Breast epithelium (tissue), 4 donors: ENCODE measurements around the gene GALNT7. TPM values are rescaled to one million over a fixed set of nuclear protein-coding genes. Genes with fewer than 3 reads are reported as not detected.

Experiments
- DNase-seq, 2 donors: peaks; one replicate each; pipeline ENCODE4 v3.0.0-alpha.2; 2019; ENCODE audit warnings: low spot score in 2 of 2
- H3K27ac ChIP-seq, 2 donors: fragments of 200-600 bp; sonication (generic) in 1 of 2; one replicate each; pipeline ENCODE4 v1.5.1; 2016 to 2019; ENCODE audit warnings: mild to moderate bottlenecking in 1 of 2
- H3K27me3 ChIP-seq, 2 donors: fragments of 200-600 bp; sonication (generic) in 1 of 2; one replicate each; pipeline versions ENCODE4 v1.5.1 to v1.6.0; 2017 to 2019; ENCODE audit warnings: control low read depth in 1 of 2, mild to moderate bottlenecking in 1 of 2
- H3K36me3 ChIP-seq: fragments of 200-600 bp; one replicate; pipeline ENCODE4 v1.5.1; 2019
- H3K4me1 ChIP-seq, 2 donors: fragments of 200-600 bp; sonication (generic); one replicate each; pipeline ENCODE4 v1.5.1; 2016 to 2019; ENCODE audit warnings: control low read depth in 1 of 2
- H3K4me3 ChIP-seq, 3 donors: fragments of 200-600 bp; sonication (generic); 1 replicate in 2 of 3; 2 replicates in 1 of 3; pipeline ENCODE4 v1.5.1; 2016 to 2019; ENCODE audit warnings: mild to moderate bottlenecking in 3 of 3, moderate library complexity in 2 of 3
- H3K9me3 ChIP-seq, 2 donors: fragments of 200-600 bp; sonication (generic) in 1 of 2; one replicate each; pipeline ENCODE4 v1.5.1; 2016 to 2019; ENCODE audit warnings: control low read depth in 1 of 2
- POLR2A ChIP-seq: fragments of 450-650 bp; IDR thresholded peaks from one replicate; pipeline ENCODE4 v1.6.1; 2016; ENCODE audit warnings: antibody characterized with exemption, mild to moderate bottlenecking, moderate library complexity
- POLR2AphosphoS5 ChIP-seq, 3 donors: sonication (generic); formaldehyde crosslinking; IDR thresholded peaks; one replicate each; pipeline ENCODE4 v1.6.1; 2017; ENCODE audit warnings: antibody characterized with exemption in 3 of 3
- intact Hi-C: fragments of 100-400 bp; cut with DNase I; formaldehyde crosslinking; loops from one replicate; pipeline ENCODE4 v1.15.1; 2023; ENCODE audit warnings: low total_unique reads
- total RNA-seq, 3 donors: library from RNA; depleted of rRNA; stranded (reverse); fragments of >200 nt; gene quantifications; one replicate each; pipeline ENCODE4 v1.1.0, GENCODE V29; 2016
- TF ChIP-seq, protein P1 (sequence below), 3 donors: fragments of 450-650 bp; IDR thresholded peaks; one replicate each; pipeline ENCODE4 v1.5.1; 2016 to 2017; ENCODE audit warnings: antibody characterized with exemption in 3 of 3, mild to moderate bottlenecking in 3 of 3, moderate library complexity in 3 of 3

The GALNT7 gene
- total RNA-seq, 3 donors from 2014 or later, result 10.7 to 67.2 (median 52.2) TPM

DNA sequence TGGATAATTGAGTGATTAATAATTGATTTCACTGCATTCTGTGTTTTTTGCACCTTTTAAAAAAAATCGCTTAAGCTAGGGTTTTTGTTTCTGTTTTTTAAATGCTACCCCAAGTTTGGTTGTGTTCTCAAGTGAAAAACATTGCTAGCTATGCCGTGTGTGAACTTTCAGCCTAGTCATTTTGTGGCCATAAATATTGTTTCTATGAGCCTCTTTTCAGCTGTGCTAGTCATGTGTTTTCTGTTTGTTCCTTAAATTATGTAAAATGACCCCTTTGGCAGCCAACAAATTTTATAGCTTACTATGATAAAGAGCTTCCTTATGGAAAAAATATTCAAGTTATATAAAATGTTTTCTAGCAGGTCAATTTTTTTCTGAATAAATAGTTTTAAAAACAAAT is 59.1 kb downstream of the GALNT7 start:
- no peak for DNase-seq
- intact Hi-C loops, result no loop called here

DNA sequence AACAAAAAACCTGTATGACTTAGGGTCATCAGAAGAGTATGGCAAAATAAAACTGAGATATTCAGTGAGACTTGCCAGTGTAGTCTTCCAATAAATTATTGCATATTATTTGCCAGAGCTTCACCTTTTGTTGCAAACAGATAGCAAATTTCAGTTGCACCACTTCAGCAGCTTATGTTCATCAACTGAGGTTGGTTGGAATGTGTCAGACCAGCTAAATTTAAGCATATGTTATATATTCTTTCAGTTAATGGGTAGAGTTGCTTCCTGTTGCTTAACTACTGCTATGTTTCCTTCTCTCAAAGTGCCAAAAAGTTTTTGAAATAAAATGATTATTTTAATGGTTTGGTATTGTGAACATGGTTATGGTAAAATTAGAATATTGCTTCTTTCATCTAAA is 61.5 kb downstream of the GALNT7 start:
- no peak overlapping the region for H3K27ac ChIP-seq
- H3K9me3 ChIP-seq, result no peaks in the 10 kb centered on the region
- intact Hi-C loops, result no loop called here
- H3K4me3 ChIP-seq, result no peak overlapping the region
- no peak for TF ChIP-seq POLR2AphosphoS5 (IDR thresholded peaks at IDR 0.05)
- no peak for TF ChIP-seq POLR2A
- TF ChIP-seq, protein P1, sequence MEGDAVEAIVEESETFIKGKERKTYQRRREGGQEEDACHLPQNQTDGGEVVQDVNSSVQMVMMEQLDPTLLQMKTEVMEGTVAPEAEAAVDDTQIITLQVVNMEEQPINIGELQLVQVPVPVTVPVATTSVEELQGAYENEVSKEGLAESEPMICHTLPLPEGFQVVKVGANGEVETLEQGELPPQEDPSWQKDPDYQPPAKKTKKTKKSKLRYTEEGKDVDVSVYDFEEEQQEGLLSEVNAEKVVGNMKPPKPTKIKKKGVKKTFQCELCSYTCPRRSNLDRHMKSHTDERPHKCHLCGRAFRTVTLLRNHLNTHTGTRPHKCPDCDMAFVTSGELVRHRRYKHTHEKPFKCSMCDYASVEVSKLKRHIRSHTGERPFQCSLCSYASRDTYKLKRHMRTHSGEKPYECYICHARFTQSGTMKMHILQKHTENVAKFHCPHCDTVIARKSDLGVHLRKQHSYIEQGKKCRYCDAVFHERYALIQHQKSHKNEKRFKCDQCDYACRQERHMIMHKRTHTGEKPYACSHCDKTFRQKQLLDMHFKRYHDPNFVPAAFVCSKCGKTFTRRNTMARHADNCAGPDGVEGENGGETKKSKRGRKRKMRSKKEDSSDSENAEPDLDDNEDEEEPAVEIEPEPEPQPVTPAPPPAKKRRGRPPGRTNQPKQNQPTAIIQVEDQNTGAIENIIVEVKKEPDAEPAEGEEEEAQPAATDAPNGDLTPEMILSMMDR (IDR thresholded peaks at IDR 0.05), result no peak
- H3K36me3 ChIP-seq, result no peaks in the 10 kb centered on the region
- no peaks in the 10 kb centered on the region for H3K27me3 ChIP-seq
- no peaks in the 10 kb centered on the region for H3K4me1 ChIP-seq
- no peak for DNase-seq

More for the DNA sequence above, 59.1 kb downstream of the GALNT7 start:
- H3K4me1 ChIP-seq, result no peaks in the 10 kb centered on the region
- H3K4me3 ChIP-seq, result no peak overlapping the region
- TF ChIP-seq POLR2AphosphoS5 (IDR thresholded peaks at IDR 0.05) (no peak), POLR2A (no peak)
- TF ChIP-seq, protein P1 (IDR thresholded peaks at IDR 0.05), result no peak
- no peak overlapping the region for H3K27ac ChIP-seq
- no peaks in the 10 kb centered on the region for H3K36me3 ChIP-seq
- H3K9me3 ChIP-seq, result no peaks in the 10 kb centered on the region
- no peaks in the 10 kb centered on the region for H3K27me3 ChIP-seq

DNA sequence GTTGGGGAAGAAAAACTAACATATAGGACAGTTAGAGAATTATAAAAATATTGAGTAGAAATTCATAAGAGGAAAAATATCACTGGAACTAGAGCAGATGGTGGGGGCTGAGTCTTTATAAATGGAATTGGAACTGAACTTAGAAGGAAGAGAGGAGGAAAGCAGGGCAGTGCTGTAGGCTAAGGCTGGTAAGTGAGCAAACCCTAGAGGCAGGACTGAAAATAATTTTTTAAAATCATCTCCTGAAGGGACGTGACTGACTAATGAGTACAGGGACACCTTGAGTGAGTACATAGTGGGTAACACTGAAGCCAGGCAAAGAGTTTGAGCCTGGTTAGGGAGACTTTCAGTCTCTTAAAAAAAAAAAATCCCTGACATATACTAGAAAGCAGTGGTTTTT is 63.3 kb downstream of the GALNT7 start:
- Histone ChIP-seq H3K4me3 (no peak overlapping the region), H3K27me3 (no peaks in the 10 kb centered on the region), H3K27ac (no peak overlapping the region), H3K9me3 (no peaks in the 10 kb centered on the region), H3K36me3 (no peaks in the 10 kb centered on the region), H3K4me1 (no peaks in the 10 kb centered on the region)
- intact Hi-C loops, result no loop called here
- DNase-seq, result no peak
- TF ChIP-seq POLR2A (no peak), POLR2AphosphoS5 (IDR thresholded peaks at IDR 0.05) (no peak)
- TF ChIP-seq, protein P1 (IDR thresholded peaks at IDR 0.05), result no peak

DNA sequence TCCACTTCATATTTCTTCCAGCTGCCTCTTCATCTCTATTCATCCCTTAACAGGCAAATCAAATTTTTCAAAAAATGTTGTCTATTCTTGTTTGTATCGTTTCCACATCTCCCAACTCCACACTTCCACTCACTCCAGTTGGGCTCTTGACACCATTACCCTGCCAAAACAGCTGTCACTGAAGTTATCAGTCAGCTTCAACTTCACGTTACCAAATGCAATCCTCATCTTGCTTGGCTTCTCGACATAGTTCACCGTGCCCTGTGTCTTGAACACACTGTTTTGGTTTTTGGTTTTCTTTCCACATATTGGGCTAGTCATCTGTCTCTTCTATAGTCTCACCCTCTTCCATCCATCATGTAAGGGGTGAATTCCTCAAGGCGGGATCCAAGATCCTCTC is 65.2 kb downstream of the GALNT7 start:
- no peak overlapping the region for H3K27ac ChIP-seq

DNA sequence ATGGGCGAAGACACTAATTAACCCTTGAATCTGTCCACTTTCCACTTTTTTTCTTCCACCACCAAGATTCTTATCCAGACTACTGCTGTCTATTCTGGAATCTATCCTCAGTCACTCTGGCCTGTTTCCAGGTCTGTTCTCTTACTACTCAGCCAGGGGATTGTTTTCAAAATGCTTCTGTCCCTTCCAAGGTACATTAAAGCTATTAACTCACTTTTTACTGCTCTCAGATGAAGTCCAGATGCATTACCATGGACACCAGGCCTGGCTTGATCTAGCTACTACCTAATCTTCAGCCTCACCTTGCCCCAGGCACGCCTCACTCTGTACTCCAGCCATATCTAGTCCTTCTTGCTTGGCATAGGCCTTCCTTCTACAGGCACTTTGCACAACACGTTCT is 66.4 kb downstream of the GALNT7 start:
- Histone ChIP-seq H3K9me3 (no peaks in the 10 kb centered on the region), H3K4me1 (no peaks in the 10 kb centered on the region), H3K36me3 (no peaks in the 10 kb centered on the region), H3K4me3 (no peak overlapping the region), H3K27me3 (no peaks in the 10 kb centered on the region), H3K27ac (no peak overlapping the region)
- intact Hi-C loops, result no loop called here
- no peak for DNase-seq
- no peak for TF ChIP-seq POLR2AphosphoS5 (IDR thresholded peaks at IDR 0.05)
- no peak for TF ChIP-seq POLR2A
- TF ChIP-seq, protein P1 (IDR thresholded peaks at IDR 0.05), result no peak

More for the DNA sequence above, 65.2 kb downstream of the GALNT7 start:
- no peak for TF ChIP-seq POLR2AphosphoS5 (IDR thresholded peaks at IDR 0.05)
- TF ChIP-seq, protein P1 (IDR thresholded peaks at IDR 0.05), result no peak
- no peak for TF ChIP-seq POLR2A
- Histone ChIP-seq H3K4me1 (no peaks in the 10 kb centered on the region), H3K27me3 (no peaks in the 10 kb centered on the region), H3K36me3 (no peaks in the 10 kb centered on the region), H3K4me3 (no peak overlapping the region), H3K9me3 (no peaks in the 10 kb centered on the region)
- intact Hi-C loops, result no loop called here
- no peak for DNase-seq
